H9 (cell line): ENCODE measurements around the gene TUBGCP6. TPM values are rescaled to one million over a fixed set of nuclear protein-coding genes. Genes with fewer than 3 reads are reported as not detected.

Experiments used
- DNase-seq: peaks from one replicate; pipeline ENCODE4 v3.0.0-alpha.2; 2017
- H2AFZ ChIP-seq: one replicate; pipeline ENCODE4 v1.6.1; 2013; ENCODE audit warnings: mild to moderate bottlenecking, low read length, control low read depth, moderate library complexity
- H2AK5ac ChIP-seq: 2 replicates; pipeline ENCODE4 v1.6.1; 2013; ENCODE audit warnings: low read length, control low read depth, mixed read lengths; ENCODE audit not compliant: insufficient read length
- H2BK120ac ChIP-seq: one replicate; pipeline ENCODE4 v1.6.1; 2013; ENCODE audit warnings: low read depth, mild to moderate bottlenecking, low read length, control low read depth, inconsistent platforms; ENCODE audit not compliant: poor library complexity, severe bottlenecking
- H2BK12ac ChIP-seq: 2 replicates; pipeline ENCODE4 v1.6.1; 2013; ENCODE audit warnings: low read length, control low read depth, mixed read lengths, low read depth; ENCODE audit not compliant: insufficient read length
- H2BK15ac ChIP-seq: 2 replicates; pipeline ENCODE4 v1.6.1; 2013; ENCODE audit warnings: low read depth, low read length, control low read depth
- H2BK20ac ChIP-seq: one replicate; pipeline ENCODE4 v1.6.1; 2013; ENCODE audit warnings: low read depth, mild to moderate bottlenecking, low read length, control low read depth, inconsistent platforms; ENCODE audit not compliant: poor library complexity, severe bottlenecking
- H2BK5ac ChIP-seq: 2 replicates; pipeline ENCODE4 v1.6.1; 2013; ENCODE audit warnings: low read length, control low read depth, mixed read lengths; ENCODE audit not compliant: insufficient read length
- H3K14ac ChIP-seq: 2 replicates; pipeline ENCODE4 v1.6.1; 2013; ENCODE audit warnings: low read length, control low read depth; ENCODE audit not compliant: insufficient read depth
- H3K18ac ChIP-seq: 2 replicates; pipeline ENCODE4 v1.6.1; 2013; ENCODE audit warnings: low read depth, mild to moderate bottlenecking, mixed read lengths, low read length, control low read depth; ENCODE audit not compliant: insufficient read length
- H3K23ac ChIP-seq: 2 replicates; pipeline ENCODE4 v1.6.1; 2013; ENCODE audit warnings: low read length, control low read depth, mixed read lengths, low read depth; ENCODE audit not compliant: insufficient read length
- H3K23me2 ChIP-seq: 2 replicates; pipeline ENCODE4 v1.6.1; 2013; ENCODE audit warnings: low read depth, mild to moderate bottlenecking, mixed read lengths, low read length, control low read depth; ENCODE audit not compliant: insufficient read length, poor library complexity, severe bottlenecking
- H3K27ac ChIP-seq: 2 replicates; pipeline ENCODE4 v1.5.1; 2013; ENCODE audit warnings: low read length, control low read depth, mixed read lengths, low read depth; ENCODE audit not compliant: insufficient read length
- H3K27me3 ChIP-seq: 2 replicates; pipeline ENCODE4 v1.6.1; 2013; ENCODE audit warnings: low read length, control low read depth, inconsistent platforms; ENCODE audit not compliant: insufficient read depth
- H3K4ac ChIP-seq: 2 replicates; pipeline ENCODE4 v1.6.1; 2013; ENCODE audit warnings: low read depth, mild to moderate bottlenecking, control low read depth, inconsistent platforms, low read length, moderate library complexity
- H3K4me1 ChIP-seq: 2 replicates; pipeline ENCODE4 v1.6.1; 2013; ENCODE audit warnings: low read length, control low read depth, inconsistent platforms; ENCODE audit not compliant: insufficient read depth
- H3K4me2 ChIP-seq: 2 replicates; pipeline ENCODE4 v1.6.1; 2013; ENCODE audit warnings: low read length, control low read depth, mixed read lengths; ENCODE audit not compliant: insufficient read length, insufficient read depth
- H3K56ac ChIP-seq: 2 replicates; pipeline ENCODE4 v1.6.1; 2013; ENCODE audit warnings: low read depth, mild to moderate bottlenecking, mixed read lengths, low read length, control low read depth; ENCODE audit not compliant: insufficient read length
- H3K79me1 ChIP-seq: 2 replicates; pipeline ENCODE4 v1.6.1; 2013; ENCODE audit warnings: low read depth, mild to moderate bottlenecking, moderate library complexity, low read length, control low read depth, inconsistent platforms; ENCODE audit not compliant: insufficient read depth, poor library complexity, severe bottlenecking
- H3K79me2 ChIP-seq: 2 replicates; pipeline ENCODE4 v1.6.1; 2013; ENCODE audit warnings: low read length, control low read depth, inconsistent platforms; ENCODE audit not compliant: insufficient read depth
- H3K9ac ChIP-seq: 2 replicates; pipeline ENCODE4 v1.6.1; 2013; ENCODE audit warnings: low read length, control low read depth, mixed read lengths; ENCODE audit not compliant: insufficient read length; ENCODE audit errors: extremely low read depth
- H3K9me3 ChIP-seq: one replicate; pipeline ENCODE4 v1.6.1; 2013; ENCODE audit warnings: low read depth, low read length, inconsistent platforms; ENCODE audit not compliant: control insufficient read depth
- H3T11ph ChIP-seq: one replicate; pipeline ENCODE4 v1.6.1; 2013; ENCODE audit warnings: mild to moderate bottlenecking, low read length, control low read depth, inconsistent platforms
- H4K20me1 ChIP-seq: one replicate; pipeline ENCODE4 v1.6.1; 2013; ENCODE audit not compliant: control insufficient read depth, insufficient read length, insufficient read depth
- H4K5ac ChIP-seq: 2 replicates; pipeline ENCODE4 v1.6.1; 2013; ENCODE audit warnings: low read depth, mild to moderate bottlenecking, mixed read lengths, low read length, control low read depth; ENCODE audit not compliant: insufficient read length
- H4K8ac ChIP-seq: replicated peaks from 2 replicates; pipeline ENCODE4 v1.6.1; 2013; ENCODE audit warnings: low read length, control low read depth, mixed read lengths, low read depth; ENCODE audit not compliant: insufficient read length
- H4K91ac ChIP-seq: 2 replicates; pipeline ENCODE4 v1.6.1; 2013; ENCODE audit warnings: low read depth, mild to moderate bottlenecking, moderate library complexity, mixed read lengths, low read length, control low read depth; ENCODE audit not compliant: insufficient read length
- H3K27ac Mint-ChIP-seq, 3 experiments: 2 replicates in 2 of 3; 3 replicates in 1 of 3; pipeline ENCODE4 v1.8.0; 2020 to 2021; ENCODE audit warnings: mixed read lengths in 3 of 3, mild to moderate bottlenecking in 1 of 3, moderate library complexity in 1 of 3
- H3K27me3 Mint-ChIP-seq: 2 replicates; pipeline ENCODE4 v1.8.0; 2021; ENCODE audit warnings: low read depth, mild to moderate bottlenecking, moderate library complexity, mixed read lengths
- H3K36me3 Mint-ChIP-seq, 3 experiments: 2 replicates in 2 of 3; 3 replicates in 1 of 3; pipeline ENCODE4 v1.8.0; 2020 to 2021; ENCODE audit warnings: low read depth in 3 of 3, mixed read lengths in 3 of 3; ENCODE audit not compliant: insufficient read depth in 1 of 3
- H3K4me1 Mint-ChIP-seq, 2 experiments: 2 replicates each; pipeline ENCODE4 v1.8.0; 2020; ENCODE audit warnings: mixed read lengths in 2 of 2
- H3K4me3 Mint-ChIP-seq, 2 experiments: 2 replicates in 1 of 2; 3 replicates in 1 of 2; pipeline ENCODE4 v1.8.0; 2020 to 2021; ENCODE audit warnings: mild to moderate bottlenecking in 2 of 2, mixed read lengths in 2 of 2, moderate library complexity in 1 of 2
- H3K9me3 Mint-ChIP-seq, 2 experiments: 2 replicates in 1 of 2; 3 replicates in 1 of 2; pipeline ENCODE4 v1.8.0; 2020; ENCODE audit warnings: mild to moderate bottlenecking in 2 of 2, mixed read lengths in 2 of 2, moderate library complexity in 1 of 2
- WGBS: extraction: QIAGEN DNeasy Blood & Tissue Kit; methylation state at CpG from one replicate; pipeline ENCODE4 v1.1.7; 2013; ENCODE audit warnings: missing lambda C conversion rate, low lambda C conversion rate, mixed read lengths; ENCODE audit not compliant: insufficient read length; ENCODE audit errors: extremely low coverage; 5-methylcytosine and 5-hydroxymethylcytosine counted together
- total RNA-seq: library from RNA; stranded (reverse); gene quantifications from 2 replicates; pipeline ENCODE4 v1.2.1, GENCODE V29; 2021
- TF ChIP-seq, protein P1 (sequence below): fragments of 200-600 bp; sonication (generic); conservative IDR thresholded peaks from 3 replicates; pipeline ENCODE4 v1.8.0; 2021; ENCODE audit warnings: antibody characterized with exemption, mild to moderate bottlenecking

The TUBGCP6 gene
- total RNA-seq, 1 experiment from 2014 or later: 29.0 TPM

DNA sequence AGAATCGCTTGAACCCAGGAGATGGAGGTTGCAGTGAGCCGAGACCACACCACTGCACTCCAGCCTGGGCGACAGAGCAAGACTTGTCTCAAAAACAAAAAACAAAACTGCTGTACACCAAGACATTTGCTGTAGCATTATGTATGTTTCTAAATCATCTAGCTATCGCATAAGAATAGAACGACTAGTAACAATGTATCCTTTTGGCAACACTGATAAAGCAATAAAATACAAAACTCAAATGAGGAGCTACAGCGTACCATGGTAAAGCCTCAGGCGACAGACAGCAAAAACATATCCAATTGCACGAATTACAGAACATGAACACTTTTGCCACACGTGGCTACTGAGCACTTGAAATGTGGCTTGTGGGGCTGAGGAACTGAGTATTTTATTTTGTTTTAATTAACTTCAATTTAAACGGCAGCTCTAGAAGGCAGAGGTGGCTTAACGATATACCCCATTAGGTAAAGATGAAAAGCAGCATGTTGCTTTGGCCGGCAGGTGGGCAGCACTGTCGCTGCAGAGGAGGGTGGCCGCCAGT, 2.3 kb downstream of the TUBGCP6 start:
- H3K27me3 ChIP-seq: no peaks in the 10 kb centered on the region
- Mint-ChIP-seq H3K36me3 (peaks cover 2 to 23% (median 14%) of the 10 kb centered on the region in 3 experiments), H3K9me3 (no peaks in the 10 kb centered on the region), H3K27ac (no peak overlapping the region), H3K4me1 (peaks cover 20 to 27% of the 10 kb centered on the region in 2 experiments), H3K27me3 (no peaks in the 10 kb centered on the region; the same call in 1 of the 2 replicates), H3K4me3 (peak overlapping the region; percentile 96 to 98)
- no peak overlapping the region for H4K8ac ChIP-seq
- no peak overlapping the region for H2BK120ac ChIP-seq
- H3K4me2 ChIP-seq: peak overlapping the region; percentile 29
- DNase-seq: no peak
- H3K18ac ChIP-seq: no peak overlapping the region
- no peak overlapping the region for H3K56ac ChIP-seq
- H3K4ac ChIP-seq: no peak overlapping the region
- no CpG with 5 or more reads among the region's 14 CpGs for WGBS
- no peak overlapping the region for H2BK15ac ChIP-seq
- H2AFZ ChIP-seq: no peak overlapping the region
- H3T11ph ChIP-seq: no peak overlapping the region
- H3K27ac ChIP-seq: no peak overlapping the region
- H3K4me1 ChIP-seq: no peaks in the 10 kb centered on the region; the same call in 1 of the 2 replicates
- H4K91ac ChIP-seq: no peak overlapping the region
- no peak overlapping the region for H3K14ac ChIP-seq
- peaks cover 20% of the 10 kb centered on the region for H3K23me2 ChIP-seq
- H3K9me3 ChIP-seq: no peaks in the 10 kb centered on the region
- H2BK12ac ChIP-seq: no peak overlapping the region
- H4K5ac ChIP-seq: no peak overlapping the region
- H2BK5ac ChIP-seq: no peak overlapping the region
- H4K20me1 ChIP-seq: no peaks in the 10 kb centered on the region
- TF ChIP-seq, protein P1, sequence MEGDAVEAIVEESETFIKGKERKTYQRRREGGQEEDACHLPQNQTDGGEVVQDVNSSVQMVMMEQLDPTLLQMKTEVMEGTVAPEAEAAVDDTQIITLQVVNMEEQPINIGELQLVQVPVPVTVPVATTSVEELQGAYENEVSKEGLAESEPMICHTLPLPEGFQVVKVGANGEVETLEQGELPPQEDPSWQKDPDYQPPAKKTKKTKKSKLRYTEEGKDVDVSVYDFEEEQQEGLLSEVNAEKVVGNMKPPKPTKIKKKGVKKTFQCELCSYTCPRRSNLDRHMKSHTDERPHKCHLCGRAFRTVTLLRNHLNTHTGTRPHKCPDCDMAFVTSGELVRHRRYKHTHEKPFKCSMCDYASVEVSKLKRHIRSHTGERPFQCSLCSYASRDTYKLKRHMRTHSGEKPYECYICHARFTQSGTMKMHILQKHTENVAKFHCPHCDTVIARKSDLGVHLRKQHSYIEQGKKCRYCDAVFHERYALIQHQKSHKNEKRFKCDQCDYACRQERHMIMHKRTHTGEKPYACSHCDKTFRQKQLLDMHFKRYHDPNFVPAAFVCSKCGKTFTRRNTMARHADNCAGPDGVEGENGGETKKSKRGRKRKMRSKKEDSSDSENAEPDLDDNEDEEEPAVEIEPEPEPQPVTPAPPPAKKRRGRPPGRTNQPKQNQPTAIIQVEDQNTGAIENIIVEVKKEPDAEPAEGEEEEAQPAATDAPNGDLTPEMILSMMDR: no peak
- no peak overlapping the region for H2BK20ac ChIP-seq
- no peaks in the 10 kb centered on the region for H3K79me1 ChIP-seq
- H3K9ac ChIP-seq: no peak overlapping the region
- peaks cover 6% of the 10 kb centered on the region; the same call in 1 of the 2 replicates for H3K79me2 ChIP-seq
- H2AK5ac ChIP-seq: no peak overlapping the region
- H3K23ac ChIP-seq: no peak overlapping the region
